GM21576 (cell line): ENCODE data around the gene TNNI2.
"Not testable (repeated sequence)": the region's sequence is repeated elsewhere in the genome, so short reads cannot be mapped to it uniquely, and the experiment has no call there.

Source experiments
- ATAC-seq: cut with Tn5 transposase; IDR thresholded peaks from one replicate; pipeline ENCODE4 v1.9.1; 2021; ENCODE audit warnings: mild to moderate bottlenecking, moderate library complexity; ENCODE audit not compliant: unreplicated experiment

TNNI2 gene

GRCh38 chr11:1870721-1871466 is 32.1 kb downstream of the TNNI2 start:
- no peak for ATAC-seq

- ATAC-seq, result no peak
Observed at GRCh38 chr11:1871531-1871930, 32.8 kb downstream of the TNNI2 start.

GRCh38 chr11:1872267-1872985 is 33.6 kb downstream of the TNNI2 start:
- no peak for ATAC-seq

GRCh38 chr11:1873048-1873812 is 34.4 kb downstream of the TNNI2 start:
- no peak for ATAC-seq

- ATAC-seq, result not testable (repeated sequence)
Observed at GRCh38 chr11:1873813-1874150, 35.0 kb downstream of the TNNI2 start.

- not testable (repeated sequence) for ATAC-seq
Observed at GRCh38 chr11:1874441-1875092, 35.8 kb downstream of the TNNI2 start.

- ATAC-seq, result no peak
Observed at GRCh38 chr11:1875093-1875850, 36.5 kb downstream of the TNNI2 start.

- not testable (repeated sequence) for ATAC-seq
Observed at GRCh38 chr11:1875851-1876301, 37.1 kb downstream of the TNNI2 start.

GRCh38 chr11:1876361-1877063 is 37.7 kb downstream of the TNNI2 start:
- ATAC-seq, result no peak

- no peak for ATAC-seq
Observed at GRCh38 chr11:1877211-1878136, 38.7 kb downstream of the TNNI2 start.

- no peak for ATAC-seq
Observed at GRCh38 chr11:1878137-1879031, 39.6 kb downstream of the TNNI2 start.

GRCh38 chr11:1879342-1879940 is 40.7 kb downstream of the TNNI2 start:
- no peak for ATAC-seq

GRCh38 chr11:1879941-1880720 is 41.4 kb downstream of the TNNI2 start:
- no peak for ATAC-seq

- ATAC-seq, result no peak
Observed at GRCh38 chr11:1880746-1881441, 42.1 kb downstream of the TNNI2 start.

GRCh38 chr11:1881442-1882264 is 42.9 kb downstream of the TNNI2 start:
- ATAC-seq, result peak; percentile 26
